Testis (tissue), 2 donors: ENCODE data around the gene LSMEM2.

Experiments used
- CTCF ChIP-seq, 3 experiments: fragments of 450-650 bp in 2 of 3; fragments of 200-600 bp in 1 of 3; sonication (generic) in 1 of 3; IDR thresholded peaks; one replicate each; pipeline ENCODE4 v1.5.1; 2016 to 2019; ENCODE audit warnings: antibody characterized with exemption in 3 of 3, mild to moderate bottlenecking in 2 of 3, moderate library complexity in 1 of 3
- POLR2A ChIP-seq: fragments of 450-650 bp; IDR thresholded peaks from one replicate; pipeline ENCODE4 v1.6.1; 2017; ENCODE audit warnings: antibody characterized with exemption, mild to moderate bottlenecking, moderate library complexity

DNA sequence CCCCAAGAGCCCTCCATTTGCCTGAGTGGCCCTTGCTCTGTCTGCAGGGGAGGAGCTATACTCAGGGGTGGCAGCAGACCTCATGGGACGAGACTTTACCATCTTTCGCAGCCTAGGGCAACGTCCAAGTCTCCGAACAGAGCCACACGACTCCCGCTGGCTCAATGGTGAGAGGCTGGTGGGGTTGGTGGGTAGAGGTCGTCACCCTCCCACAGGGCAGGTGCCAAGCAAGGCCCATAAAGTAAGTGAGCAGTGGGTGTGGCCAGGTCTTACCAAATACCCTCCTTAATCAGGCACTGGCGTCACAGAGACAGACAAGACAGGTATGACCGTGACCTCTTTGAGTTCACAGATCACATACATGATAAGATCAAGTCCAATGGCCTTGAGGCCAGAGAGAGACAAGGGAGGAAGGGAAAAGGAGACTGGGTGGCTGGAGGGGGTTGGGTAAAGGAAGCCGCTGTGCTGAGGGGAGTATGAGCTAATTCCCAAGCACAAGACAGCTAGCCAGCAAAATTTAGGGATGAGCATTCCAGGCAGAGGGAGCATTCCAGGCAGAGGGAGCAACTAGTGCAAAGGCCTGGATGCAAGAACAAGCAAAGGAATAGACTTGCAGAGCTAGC is 7.5 kb upstream of the LSMEM2 start:
- TF ChIP-seq CTCF (IDR thresholded peaks at IDR 0.05): no peak
- TF ChIP-seq POLR2A: no peak
